SK-N-SH (cell line): ENCODE measurements around the gene SNED1. TPM values are rescaled to one million over a fixed set of nuclear protein-coding genes. Genes with fewer than 3 reads are reported as not detected.

Source experiments
- CTCF ChIA-PET: fragments of 300-600, 350-600 bp; formaldehyde crosslinking; extraction: SDS; loops from one replicate; lab custom pipeline; 2021; lab: Yijun Ruan, JAX
- POLR2A ChIA-PET: fragments of 350-600 bp; sonication (Branson Sonifier 250); formaldehyde crosslinking; extraction: SDS; loops from one replicate; lab custom pipeline; 2020; ENCODE audit warnings: antibody characterized with exemption, inconsistent platforms; lab: Yijun Ruan, JAX
- DNase-seq: peaks from one replicate; pipeline ENCODE4 v3.0.0; 2012
- H2AFZ ChIP-seq: fragments of 200-600 bp; sonication (generic); 2 replicates; pipeline ENCODE4 v1.8.1; 2016; ENCODE audit warnings: antibody characterized with exemption, mild to moderate bottlenecking, low read depth
- H3F3A ChIP-seq: fragments of 200-600 bp; sonication (generic); replicated peaks from 2 replicates; pipeline ENCODE3; 2016; ENCODE audit warnings: antibody characterized with exemption, mild to moderate bottlenecking; ENCODE audit not compliant: insufficient read depth
- H3K27ac ChIP-seq, 2 experiments: fragments of 200-500 bp in 1 of 2; fragments of 200-600 bp in 1 of 2; sonication (Bioruptor generic) in 1 of 2; sonication (generic), shearing (Covaris generic) in 1 of 2; 2 replicates each; pipeline versions ENCODE4 v1.5.1 to v1.6.1; 2014 to 2016; ENCODE audit warnings: low read depth in 2 of 2, inconsistent platforms in 1 of 2, low read length in 1 of 2, mild to moderate bottlenecking in 1 of 2, mixed read lengths in 1 of 2
- H3K27me3 ChIP-seq: fragments of 200-600 bp; sonication (generic), shearing (Covaris generic); 2 replicates; pipeline ENCODE4 v1.6.1; 2016; ENCODE audit warnings: mixed run types; ENCODE audit not compliant: insufficient read depth
- H3K36me3 ChIP-seq, 2 experiments: fragments of 200-500 bp in 1 of 2; fragments of 200-600 bp in 1 of 2; sonication (Bioruptor generic) in 1 of 2; sonication (generic) in 1 of 2; replicated peaks in 1 of 2; 2 replicates each; pipeline versions ENCODE3 to v1.5.1; 2014 to 2016; ENCODE audit warnings: low read length in 1 of 2, mild to moderate bottlenecking in 1 of 2; ENCODE audit not compliant: insufficient read depth in 2 of 2, control insufficient read depth in 1 of 2
- H3K4me1 ChIP-seq, 2 experiments: fragments of 200-500 bp in 1 of 2; fragments of 200-600 bp in 1 of 2; sonication (Bioruptor generic) in 1 of 2; sonication (generic), shearing (Covaris generic) in 1 of 2; 2 replicates each; pipeline versions ENCODE4 v1.5.1 to v1.6.1; 2014 to 2016; ENCODE audit warnings: low read depth in 1 of 2, low read length in 1 of 2, mixed run types in 1 of 2; ENCODE audit not compliant: insufficient read depth in 2 of 2, control insufficient read depth in 1 of 2
- H3K4me2 ChIP-seq: fragments of 200-600 bp; sonication (generic), shearing (Covaris generic); 2 replicates; pipeline ENCODE4 v1.6.1; 2017; ENCODE audit warnings: mixed run types
- H3K4me3 ChIP-seq, 2 experiments: fragments of 200-500 bp in 1 of 2; fragments of 200-600 bp in 1 of 2; sonication (Bioruptor generic) in 1 of 2; sonication (generic), shearing (Covaris generic) in 1 of 2; 2 replicates each; pipeline versions ENCODE4 v1.5.1 to v1.8.1; 2014 to 2016; ENCODE audit warnings: low read depth in 2 of 2, inconsistent platforms in 1 of 2, low read length in 1 of 2, mild to moderate bottlenecking in 1 of 2, mixed read lengths in 1 of 2, moderate library complexity in 1 of 2
- H3K79me2 ChIP-seq: fragments of 200-600 bp; sonication (generic); 2 replicates; pipeline ENCODE4 v1.8.1; 2017; ENCODE audit warnings: mild to moderate bottlenecking; ENCODE audit not compliant: insufficient read depth
- H3K9ac ChIP-seq: fragments of 200-600 bp; sonication (generic); 2 replicates; pipeline ENCODE4 v1.6.1; 2017; ENCODE audit warnings: mixed run types
- H3K9me2 ChIP-seq: fragments of 200-600 bp; sonication (generic); 2 replicates; pipeline ENCODE4 v1.6.1; 2017; ENCODE audit warnings: mixed run types
- H3K9me3 ChIP-seq: fragments of 200-600 bp; sonication (generic); 2 replicates; pipeline ENCODE4 v1.6.1; 2017; ENCODE audit warnings: mixed run types, mild to moderate bottlenecking, moderate library complexity
- H4K20me1 ChIP-seq: fragments of 200-600 bp; sonication (generic); 2 replicates; pipeline ENCODE4 v1.6.1; 2017; ENCODE audit warnings: mild to moderate bottlenecking, mixed run types; ENCODE audit not compliant: insufficient read depth
- EZH2phosphoT487 ChIP-seq: fragments of 200-600 bp; sonication (generic); IDR thresholded peaks from 2 replicates; pipeline ENCODE4 v1.6.1; 2017; ENCODE audit warnings: low read depth, mixed run types, mild to moderate bottlenecking, antibody characterized with exemption, moderate library complexity, borderline replicate concordance
- FOSL2 ChIP-seq: IDR thresholded peaks from 2 replicates; pipeline ENCODE4 v1.4.0; 2012; ENCODE audit warnings: low read depth, mild to moderate bottlenecking, moderate library complexity, borderline replicate concordance
- JUND ChIP-seq: IDR thresholded peaks from 2 replicates; pipeline ENCODE4 v1.4.0; 2012
- RAD21 ChIP-seq: IDR thresholded peaks from 2 replicates; pipeline ENCODE4 v1.6.1; 2012; ENCODE audit warnings: mild to moderate bottlenecking, low read length
- RCOR1 ChIP-seq: fragments of 150-350 bp; IDR thresholded peaks from 2 replicates; pipeline ENCODE4 v1.6.1; 2017; ENCODE audit warnings: antibody characterized with exemption, low read length
- RFX5 ChIP-seq: IDR thresholded peaks from 2 replicates; pipeline ENCODE4 v1.6.1; 2012; ENCODE audit warnings: mild to moderate bottlenecking, improper control_type of control experiment, low read length
- TEAD4 ChIP-seq: IDR thresholded peaks from 2 replicates; pipeline ENCODE4 v1.4.0; 2012; ENCODE audit warnings: mild to moderate bottlenecking, borderline replicate concordance; ENCODE audit not compliant: insufficient read depth
- USF1 ChIP-seq: IDR thresholded peaks from 2 replicates; pipeline ENCODE4 v1.4.0; 2012; ENCODE audit warnings: low read depth, borderline replicate concordance
- WGBS: methylation state at CpG from one replicate; pipeline ENCODE4 v1.1.6; 2017; ENCODE audit warnings: low lambda C conversion rate; 5-methylcytosine and 5-hydroxymethylcytosine counted together
- polyA plus RNA-seq, 3 experiments: library from polyadenylated mRNA; depleted of rRNA; stranded (reverse); fragments of >200 nt; gene quantifications; 2 replicates each; pipeline ENCODE4 v1.2.3, GENCODE V29; 2012
- TF ChIP-seq, protein P1 (sequence below): IDR thresholded peaks from 2 replicates; pipeline ENCODE4 v1.4.0; 2012; ENCODE audit warnings: low read depth, borderline replicate concordance

SNED1 gene
- polyA plus RNA-seq, 1 of the 3 experiments (the other 2 are of a cell fraction) = 0.03 TPM

- POLR2A ChIA-PET = no interaction called here
- H3F3A ChIP-seq = no peaks in the 10 kb centered on the region
Observed at GRCh38 chr2:241073166-241074064, 75.0 kb downstream of the SNED1 start.

DNA sequence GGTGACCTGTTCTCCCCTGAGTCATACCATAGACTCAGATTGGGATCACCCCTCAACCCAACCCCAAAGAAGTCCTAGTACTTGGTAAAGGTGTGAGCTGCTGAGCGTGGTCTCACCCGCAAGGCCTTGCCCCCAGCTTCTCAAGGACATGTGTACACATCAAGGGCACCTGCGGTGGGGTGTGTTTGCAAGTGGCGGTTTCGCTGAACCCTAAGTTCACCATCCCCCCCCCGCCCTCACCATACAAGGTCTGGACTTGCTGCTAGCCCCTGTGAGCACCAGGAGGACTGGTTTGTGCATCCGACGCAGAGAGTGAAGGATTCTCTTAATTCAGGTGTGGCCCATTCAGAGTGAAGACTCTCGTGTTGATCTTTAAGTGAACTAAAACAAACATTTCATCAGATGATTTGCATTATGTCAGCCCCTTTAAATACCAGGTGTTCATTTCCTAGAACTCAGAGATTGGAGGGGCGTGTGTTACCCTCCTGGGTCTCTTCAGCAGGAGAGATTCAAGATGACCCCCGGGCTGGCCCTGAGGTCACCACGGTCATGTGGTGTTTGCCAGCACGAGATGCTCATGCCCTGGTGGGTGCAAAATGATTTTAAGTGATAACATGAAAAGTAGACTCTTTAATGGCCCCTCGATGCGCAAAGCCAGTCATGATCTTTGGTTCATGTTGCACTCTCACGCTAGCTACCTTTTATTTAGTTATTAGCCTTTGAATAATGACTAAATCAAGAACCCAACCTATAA lies 75.8 kb downstream of the SNED1 start:
- no peaks in the 10 kb centered on the region for H3K9me3 ChIP-seq
- TF ChIP-seq FOSL2 = no peak
- TF ChIP-seq RAD21 = no peak
- TF ChIP-seq RCOR1 = no peak
- no peak for TF ChIP-seq RFX5
- no peak for TF ChIP-seq USF1
- no peak for TF ChIP-seq TEAD4
- no peak for TF ChIP-seq JUND
- TF ChIP-seq, protein P1, sequence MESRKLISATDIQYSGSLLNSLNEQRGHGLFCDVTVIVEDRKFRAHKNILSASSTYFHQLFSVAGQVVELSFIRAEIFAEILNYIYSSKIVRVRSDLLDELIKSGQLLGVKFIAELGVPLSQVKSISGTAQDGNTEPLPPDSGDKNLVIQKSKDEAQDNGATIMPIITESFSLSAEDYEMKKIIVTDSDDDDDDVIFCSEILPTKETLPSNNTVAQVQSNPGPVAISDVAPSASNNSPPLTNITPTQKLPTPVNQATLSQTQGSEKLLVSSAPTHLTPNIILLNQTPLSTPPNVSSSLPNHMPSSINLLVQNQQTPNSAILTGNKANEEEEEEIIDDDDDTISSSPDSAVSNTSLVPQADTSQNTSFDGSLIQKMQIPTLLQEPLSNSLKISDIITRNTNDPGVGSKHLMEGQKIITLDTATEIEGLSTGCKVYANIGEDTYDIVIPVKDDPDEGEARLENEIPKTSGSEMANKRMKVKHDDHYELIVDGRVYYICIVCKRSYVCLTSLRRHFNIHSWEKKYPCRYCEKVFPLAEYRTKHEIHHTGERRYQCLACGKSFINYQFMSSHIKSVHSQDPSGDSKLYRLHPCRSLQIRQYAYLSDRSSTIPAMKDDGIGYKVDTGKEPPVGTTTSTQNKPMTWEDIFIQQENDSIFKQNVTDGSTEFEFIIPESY = no peak
- TF ChIP-seq EZH2phosphoT487 = no peak
- TF ChIP-seq, all 33 proteins: peak for 0
- Histone ChIP-seq H3K4me3 (no peak overlapping the region), H3K9ac (no peak overlapping the region), H3K4me1 (no peaks in the 10 kb centered on the region; a peak in 1 of 4 replicates), H3K9me2 (no peaks in the 10 kb centered on the region), H3K27ac (no peak overlapping the region), H3K79me2 (no peaks in the 10 kb centered on the region), H3K36me3 (no peaks in the 10 kb centered on the region), H3K4me2 (no peak overlapping the region), H2AFZ (no peak overlapping the region), H4K20me1 (no peaks in the 10 kb centered on the region), H3K27me3 (no peaks in the 10 kb centered on the region), H3F3A (no peaks in the 10 kb centered on the region)
- no peak for DNase-seq
- 81% methylated on average over 16 of the region's 16 CpGs for WGBS
- CTCF ChIA-PET = no interaction called here
- POLR2A ChIA-PET = no interaction called here

More at GRCh38 chr2:241073166-241074064, 75.0 kb downstream of the SNED1 start:
- Histone ChIP-seq H3K4me1 (no peaks in the 10 kb centered on the region; a peak in 1 of 4 replicates), H3K4me3 (no peak overlapping the region), H3K79me2 (no peaks in the 10 kb centered on the region), H3K36me3 (no peaks in the 10 kb centered on the region), H3K4me2 (no peak overlapping the region), H3K9me3 (no peaks in the 10 kb centered on the region), H2AFZ (no peak overlapping the region), H4K20me1 (no peaks in the 10 kb centered on the region), H3K27me3 (no peaks in the 10 kb centered on the region), H3K9ac (no peak overlapping the region), H3K9me2 (no peaks in the 10 kb centered on the region), H3K27ac (no peak overlapping the region)
- TF ChIP-seq EZH2phosphoT487 = no peak
- CTCF ChIA-PET = interaction anchor here (1.1 to 1.5 kb wide), 3 partner anchors 67 to 222 kb away, joined by 3 to 5 read pairs (median 4); no protein-coding TSS in a partner anchor
- DNase-seq = no peak
- WGBS = 63% methylated on average over 8 of the region's 25 CpGs
